Measurements from ENCODE around the gene SEC62. TPM values are rescaled to one million over a fixed set of nuclear protein-coding genes. Genes with fewer than 3 reads are reported as not detected.

Gene SEC62
- total and polyA plus RNA-seq, 8 donors, result 23.6 to 119 (median 97.1) TPM

DNA sequence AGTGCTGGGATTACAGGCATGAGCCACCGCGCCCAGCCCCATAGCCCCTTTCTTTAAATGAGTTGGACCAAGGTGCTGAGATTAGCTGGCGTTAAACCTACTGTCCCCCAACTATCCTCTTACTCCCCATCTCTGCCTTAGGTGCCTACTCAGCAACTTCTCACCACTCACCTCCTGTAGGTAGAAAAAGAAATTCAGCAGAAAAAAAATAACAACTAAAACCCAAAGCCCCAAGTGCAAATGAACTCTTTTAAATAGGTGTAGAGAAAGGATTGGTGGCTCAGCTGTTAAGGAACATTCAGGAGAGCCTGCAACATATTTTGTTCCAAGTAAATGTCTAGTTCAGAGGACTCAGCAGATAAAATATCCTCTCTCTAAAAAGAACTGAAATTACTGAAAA lies 35.8 kb upstream of the SEC62 start:
- intact Hi-C loops (cut with DNase I), result no loop called here
- Histone ChIP-seq H3K36me3 (no peaks in the 10 kb centered on the region), H3K27ac (no peak overlapping the region), H3K4me3 (no peak overlapping the region), H3K4me1 (no peaks in the 10 kb centered on the region), H3K27me3 (no peaks in the 10 kb centered on the region), H3K9me3 (no peaks in the 10 kb centered on the region)
- TF ChIP-seq, protein P1, sequence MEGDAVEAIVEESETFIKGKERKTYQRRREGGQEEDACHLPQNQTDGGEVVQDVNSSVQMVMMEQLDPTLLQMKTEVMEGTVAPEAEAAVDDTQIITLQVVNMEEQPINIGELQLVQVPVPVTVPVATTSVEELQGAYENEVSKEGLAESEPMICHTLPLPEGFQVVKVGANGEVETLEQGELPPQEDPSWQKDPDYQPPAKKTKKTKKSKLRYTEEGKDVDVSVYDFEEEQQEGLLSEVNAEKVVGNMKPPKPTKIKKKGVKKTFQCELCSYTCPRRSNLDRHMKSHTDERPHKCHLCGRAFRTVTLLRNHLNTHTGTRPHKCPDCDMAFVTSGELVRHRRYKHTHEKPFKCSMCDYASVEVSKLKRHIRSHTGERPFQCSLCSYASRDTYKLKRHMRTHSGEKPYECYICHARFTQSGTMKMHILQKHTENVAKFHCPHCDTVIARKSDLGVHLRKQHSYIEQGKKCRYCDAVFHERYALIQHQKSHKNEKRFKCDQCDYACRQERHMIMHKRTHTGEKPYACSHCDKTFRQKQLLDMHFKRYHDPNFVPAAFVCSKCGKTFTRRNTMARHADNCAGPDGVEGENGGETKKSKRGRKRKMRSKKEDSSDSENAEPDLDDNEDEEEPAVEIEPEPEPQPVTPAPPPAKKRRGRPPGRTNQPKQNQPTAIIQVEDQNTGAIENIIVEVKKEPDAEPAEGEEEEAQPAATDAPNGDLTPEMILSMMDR (IDR thresholded peaks at IDR 0.05), result no peak
- 93 to 97% methylated on average over 3 of the region's 3 CpGs for WGBS, 2 donors
- no peak for ATAC-seq
- DNase-seq, result no peak
- FAIRE-seq, result no peak

DNA sequence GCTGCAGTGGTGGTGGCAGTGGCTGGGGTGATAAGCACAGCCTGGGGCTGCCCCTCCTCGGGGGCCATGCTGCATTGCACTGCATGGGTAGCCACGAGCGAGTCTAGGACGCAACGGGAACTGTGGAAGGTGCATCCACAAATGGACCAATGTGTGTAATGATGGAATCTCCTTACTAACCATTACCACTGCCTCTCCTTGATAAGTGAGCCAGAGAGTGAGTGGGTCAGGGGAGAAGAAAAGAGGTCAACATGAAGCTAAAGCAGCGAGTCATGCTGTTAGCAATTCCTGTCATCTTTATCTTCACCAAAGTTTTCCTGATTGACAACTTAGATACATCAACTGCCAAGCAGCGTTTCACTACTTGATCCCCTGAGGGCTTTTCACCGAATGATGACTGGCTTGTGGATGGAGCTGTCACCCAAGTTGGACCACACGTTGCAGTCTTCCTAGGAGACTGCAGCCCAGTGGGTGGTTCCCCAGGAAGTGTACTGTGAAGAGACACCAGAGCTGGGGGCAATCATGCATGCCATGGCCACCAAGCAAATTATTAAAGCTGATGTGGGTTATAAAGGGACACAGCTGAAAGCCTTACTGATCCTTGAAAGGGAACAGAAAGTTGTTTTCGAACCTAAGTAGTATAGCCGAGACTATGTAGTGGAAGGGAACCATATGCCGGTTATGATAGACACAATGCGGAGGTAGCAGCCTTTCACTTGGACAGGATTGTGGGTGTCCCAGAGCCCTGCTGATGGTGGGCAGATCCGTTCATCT lies 34.7 kb upstream of the SEC62 start:
- no peaks in the 10 kb centered on the region for H3K36me3 ChIP-seq
- ATAC-seq (no peak), DNase-seq (no peak), FAIRE-seq (no peak)
- WGBS, 2 donors, result 71 to 82% methylated on average over 14 of the region's 14 CpGs
- H3K27ac ChIP-seq, result no peak overlapping the region
- intact Hi-C loops (cut with DNase I), result no loop called here
- no peaks in the 10 kb centered on the region for H3K9me3 ChIP-seq
- H3K4me1 ChIP-seq, result no peaks in the 10 kb centered on the region
- no peaks in the 10 kb centered on the region for H3K27me3 ChIP-seq
- TF ChIP-seq, protein P1 (IDR thresholded peaks at IDR 0.05), result no peak
- H3K4me3 ChIP-seq, result no peak overlapping the region

DNA sequence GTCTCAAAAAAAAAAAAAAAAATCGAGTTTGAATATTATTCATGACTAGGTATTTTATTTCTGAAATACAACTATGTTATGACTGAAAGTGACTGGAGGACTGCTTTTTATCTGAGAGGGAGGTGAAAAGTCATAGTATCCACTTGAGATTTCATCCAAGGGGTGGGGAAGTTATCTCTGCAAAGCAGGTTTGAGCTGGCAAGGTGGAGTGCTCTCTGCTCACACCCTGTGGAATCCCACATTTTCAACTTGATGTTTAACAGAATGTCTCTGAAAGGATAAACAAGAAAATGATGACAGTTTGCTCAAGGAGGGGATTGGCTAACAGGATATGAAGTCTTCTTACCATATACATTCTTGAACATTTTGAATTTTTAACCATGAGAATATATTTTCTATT lies 27.3 kb upstream of the SEC62 start:
- intact Hi-C loops (cut with DNase I), result no loop called here
- WGBS, 2 donors, result 12 to 50% methylated on average over 1 of the region's 1 CpG
- FAIRE-seq, result no peak
- Histone ChIP-seq H3K4me1 (no peaks in the 10 kb centered on the region), H3K27ac (no peak overlapping the region), H3K27me3 (no peaks in the 10 kb centered on the region), H3K36me3 (no peaks in the 10 kb centered on the region), H3K4me3 (no peak overlapping the region), H3K9me3 (no peaks in the 10 kb centered on the region)
- TF ChIP-seq, protein P1 (IDR thresholded peaks at IDR 0.05), result no peak
- no peak for ATAC-seq
- no peak for DNase-seq

DNA sequence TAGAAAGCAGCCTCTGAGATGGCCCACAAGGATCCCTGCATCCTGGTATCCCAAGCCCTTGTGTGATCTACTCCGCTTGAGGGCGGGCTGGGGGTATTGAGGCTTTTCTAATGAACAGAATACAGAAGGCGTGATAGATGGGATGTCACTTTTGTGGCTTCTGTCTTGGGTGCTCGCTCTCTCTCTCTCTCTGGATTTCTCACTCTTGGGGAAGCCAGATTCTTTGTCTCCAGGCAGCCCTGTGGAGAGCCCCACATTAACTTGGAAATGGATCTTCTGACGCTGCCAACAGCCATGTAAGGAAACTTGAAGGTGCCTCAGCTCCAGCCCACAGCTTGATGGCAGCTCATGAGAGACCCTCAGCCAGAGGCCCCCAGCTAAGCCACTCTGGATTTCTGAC lies 26.9 kb upstream of the SEC62 start:
- Histone ChIP-seq H3K9me3 (no peaks in the 10 kb centered on the region), H3K27ac (no peak overlapping the region), H3K4me3 (no peak overlapping the region), H3K4me1 (no peaks in the 10 kb centered on the region), H3K27me3 (no peaks in the 10 kb centered on the region), H3K36me3 (no peaks in the 10 kb centered on the region)
- 85 to 87% methylated on average over 5 of the region's 5 CpGs for WGBS, 2 donors
- intact Hi-C loops (cut with DNase I), result no loop called here
- DNase-seq (no peak), FAIRE-seq (no peak), ATAC-seq (no peak)
- TF ChIP-seq, protein P1 (IDR thresholded peaks at IDR 0.05), result no peak

DNA sequence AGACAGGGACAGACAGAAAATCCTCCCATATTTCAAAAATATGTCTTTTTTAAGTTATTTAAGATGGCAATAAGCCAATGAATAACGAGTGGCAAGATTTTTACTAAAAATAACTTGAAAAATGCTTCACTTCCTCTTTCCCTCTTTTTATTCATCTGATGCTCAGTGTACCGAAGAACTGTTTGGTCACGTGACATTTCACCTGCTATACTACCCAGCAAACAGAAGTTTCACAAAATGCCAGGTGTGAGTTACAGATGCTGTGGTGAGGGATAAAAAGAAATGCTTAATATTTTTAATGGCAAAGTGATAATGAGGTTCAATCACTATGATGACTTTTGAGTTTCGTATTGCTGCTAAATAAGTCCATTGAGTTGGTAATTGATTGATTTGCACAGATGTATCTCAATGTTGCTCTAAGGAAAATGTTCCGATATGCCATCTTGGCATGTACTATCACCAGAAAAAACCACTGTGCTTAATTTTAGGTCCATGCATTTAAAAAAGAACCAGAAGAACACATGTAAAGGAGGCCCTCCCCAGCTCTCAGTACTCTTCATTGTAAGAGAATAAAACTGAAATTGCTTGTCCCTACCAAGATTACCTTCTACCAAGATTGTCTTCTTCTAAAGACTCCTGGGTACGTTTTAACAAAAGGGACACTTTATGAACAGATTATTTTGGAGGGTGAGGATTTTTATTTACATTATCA lies 26.0 kb upstream of the SEC62 start:
- intact Hi-C loops (cut with DNase I), result no loop called here
- DNase-seq (no peak), ATAC-seq (no peak), FAIRE-seq (no peak)
- Histone ChIP-seq H3K4me3 (no peak overlapping the region), H3K9me3 (no peaks in the 10 kb centered on the region), H3K4me1 (no peaks in the 10 kb centered on the region), H3K27ac (no peak overlapping the region), H3K36me3 (no peaks in the 10 kb centered on the region), H3K27me3 (no peaks in the 10 kb centered on the region)
- TF ChIP-seq, protein P1 (IDR thresholded peaks at IDR 0.05), result no peak
- 41 to 59% methylated on average over 6 of the region's 6 CpGs for WGBS, 2 donors
